K562 (cell line): ENCODE measurements around the gene CRADD. TPM values are rescaled to one million over a fixed set of nuclear protein-coding genes. Genes with fewer than 3 reads are reported as not detected.

Source experiments
- BRD4 ChIP-seq: fragments of 200-600 bp; sonication (generic); IDR thresholded peaks from 2 replicates; pipeline ENCODE4 v1.6.1; 2017; ENCODE audit warnings: inconsistent platforms
- CGGBP1 ChIP-seq: fragments of 250-450 bp; sonication (Bioruptor Pico); IDR thresholded peaks from 2 replicates; pipeline ENCODE4 v1.9.0; 2021; ENCODE audit warnings: mild to moderate bottlenecking
- FIP1L1 ChIP-seq: fragments of 200-400 bp; formaldehyde crosslinking; IDR thresholded peaks from 2 replicates; pipeline ENCODE4 v1.6.1; 2018; ENCODE audit warnings: mild to moderate bottlenecking, low read depth, low read length; ENCODE audit not compliant: poor library complexity, severe bottlenecking
- JUNB ChIP-seq: fragments of 450-650 bp; formaldehyde crosslinking; conservative IDR thresholded peaks from 2 replicates; pipeline ENCODE4 v1.4.0; 2020; ENCODE audit warnings: mild to moderate bottlenecking
- KAT8 ChIP-seq: fragments of 450-650 bp; IDR thresholded peaks from 2 replicates; pipeline ENCODE4 v1.6.1; 2016; ENCODE audit warnings: low read depth, mild to moderate bottlenecking
- KDM2B ChIP-seq: fragments of 250-450 bp; sonication (Bioruptor Pico); IDR thresholded peaks from 2 replicates; pipeline ENCODE4 v1.8.0; 2021; ENCODE audit warnings: mild to moderate bottlenecking, moderate library complexity
- L3MBTL2 ChIP-seq: fragments of 450-650 bp; IDR thresholded peaks from 2 replicates; pipeline ENCODE4 v1.6.1; 2016; ENCODE audit warnings: mild to moderate bottlenecking, moderate library complexity
- MEIS2 ChIP-seq: fragments of 450-650 bp; IDR thresholded peaks from 2 replicates; pipeline ENCODE4 v1.6.1; 2014; ENCODE audit warnings: mild to moderate bottlenecking; ENCODE audit not compliant: partially characterized antibody
- RBM17 ChIP-seq: fragments of 200-400 bp; formaldehyde crosslinking; IDR thresholded peaks from 2 replicates; pipeline ENCODE4 v1.6.1; 2017; ENCODE audit warnings: low read depth, mild to moderate bottlenecking, low read length, borderline replicate concordance
- SAFB2 ChIP-seq: fragments of 200-400 bp; formaldehyde crosslinking; IDR thresholded peaks from 2 replicates; pipeline ENCODE4 v1.6.1; 2018; ENCODE audit warnings: borderline replicate concordance, low read length, low read depth, moderate library complexity; ENCODE audit not compliant: severe bottlenecking
- SOX6 ChIP-seq: fragments of 450-650 bp; IDR thresholded peaks from 2 replicates; pipeline ENCODE4 v1.6.1; 2014; ENCODE audit warnings: mild to moderate bottlenecking
- SREBF2 ChIP-seq: sonication (generic); formaldehyde crosslinking; IDR thresholded peaks from 2 replicates; pipeline ENCODE4 v1.4.0; 2020; ENCODE audit warnings: mild to moderate bottlenecking, missing genetic modification reagents
- SRF ChIP-seq, 2 experiments: fragments of 250-450, 450-650 bp in 1 of 2; sonication (Bioruptor Pico) in 1 of 2; sonication (generic) in 1 of 2; formaldehyde crosslinking; IDR thresholded peaks; 2 replicates each; pipeline versions ENCODE4 v1.5.0 to v1.5.1; 2020 to 2022; ENCODE audit warnings: mild to moderate bottlenecking in 1 of 2, missing genetic modification reagents in 1 of 2
- TARDBP ChIP-seq: fragments of 450-650 bp; IDR thresholded peaks from 2 replicates; pipeline ENCODE4 v1.6.1; 2016
- TCF3 ChIP-seq: sonication (generic); formaldehyde crosslinking; IDR thresholded peaks from 2 replicates; pipeline ENCODE4 v1.4.0; 2020; ENCODE audit warnings: mild to moderate bottlenecking, missing genetic modification reagents
- THRB ChIP-seq: fragments of 450-650 bp; formaldehyde crosslinking; conservative IDR thresholded peaks from 2 replicates; pipeline ENCODE4 v1.4.0; 2022; ENCODE audit warnings: mild to moderate bottlenecking, missing genetic modification characterization
- ZBTB11 ChIP-seq, 3 experiments: fragments of 200-800 bp in 1 of 3; fragments of 250-450 bp in 1 of 3; fragments of 450-650 bp in 1 of 3; sonication (Bioruptor Pico) in 1 of 3; sonication (Bioruptor generic) in 1 of 3; formaldehyde crosslinking in 1 of 3; IDR thresholded peaks; 2 replicates each; pipeline versions ENCODE4 v1.6.1 to v1.8.0; 2016 to 2022; ENCODE audit warnings: mild to moderate bottlenecking in 2 of 3, missing genetic modification characterization in 2 of 3, missing compliant biosample characterization in 1 of 3, moderate library complexity in 1 of 3
- ZFPM2 ChIP-seq: fragments of 250-450 bp; sonication (Bioruptor Pico); IDR thresholded peaks from 2 replicates; pipeline ENCODE4 v1.5.1; 2022; ENCODE audit warnings: mild to moderate bottlenecking
- ZKSCAN3 ChIP-seq: fragments of 250-450 bp; sonication (Bioruptor Pico); IDR thresholded peaks from 2 replicates; pipeline ENCODE4 v1.4.0; 2020
- ZNF75A ChIP-seq: fragments of 450-650 bp; formaldehyde crosslinking; IDR thresholded peaks from 2 replicates; pipeline ENCODE4 v1.4.0; 2020; ENCODE audit warnings: mild to moderate bottlenecking
- ZNF76 ChIP-seq: fragments of 250-450 bp; sonication (Bioruptor Pico); IDR thresholded peaks from 2 replicates; pipeline ENCODE4 v1.4.0; 2020; ENCODE audit warnings: mild to moderate bottlenecking, moderate library complexity, borderline replicate concordance
- polyA plus RNA-seq, 8 experiments: library from polyadenylated mRNA; depleted of rRNA in 4 of 8; stranded (reverse) in 5 of 8; unstranded in 3 of 8; fragments of >200 nt; fragmentation: Nextera tagmentation in 2 of 8; fragmentation: Illumina TruSeq in 1 of 8; extraction: Ambion mirVana in 2 of 8; extraction: Trizol in 1 of 8; gene quantifications; 2 replicates each; pipeline versions ENCODE4 v1.2.1 to v1.2.3, GENCODE V29; 2011 to 2014; ENCODE audit warnings: inconsistent platforms in 1 of 8, missing spikeins in 1 of 8
- total RNA-seq, 7 experiments: library from RNA; depleted of rRNA in 6 of 7; stranded (reverse); fragments of >200 nt in 6 of 7; fragmentation: Illumina TruSeq in 2 of 7; extraction: Trizol in 2 of 7; gene quantifications; 2 replicates each; pipeline versions ENCODE4 v1.2.1 to v1.2.3, GENCODE V29; 2011 to 2021; ENCODE audit warnings: low replicate concordance in 1 of 7
- TF ChIP-seq, protein P1 (sequence below): fragments of 450-650 bp; formaldehyde crosslinking; IDR thresholded peaks from 2 replicates; pipeline ENCODE4 v1.4.0; 2020; ENCODE audit warnings: mild to moderate bottlenecking

The CRADD gene
- total and polyA plus RNA-seq, 9 of the 15 experiments (the other 6 are each of a cell fraction or from before 2014, with no cell fraction given): 20.5 to 41.1 (median 25.9) TPM

GRCh38 chr12:93677195-93678064 is at the start of gene CRADD (continued):
- TF ChIP-seq ZBTB11 (CRISPR knock-in tag; IDR thresholded peaks at IDR 0.05) (peak in 1 of 3 experiments; percentile 90; a peak in 2 of 6 replicates), KAT8 (no peak), ZNF75A (CRISPR knock-in tag) (no peak), ZNF76 (CRISPR knock-in tag) (no peak), SRF (CRISPR knock-in tag; IDR thresholded peaks at IDR 0.05) (peak in 1 of 2 experiments; percentile 20; a peak in 2 of 4 replicates), ZFPM2 (CRISPR knock-in tag) (no peak), L3MBTL2 (peak; percentile 11; the same call in 1 of the 2 replicates), JUNB (CRISPR knock-in tag) (no peak), SAFB2 (no peak), SOX6 (no peak; the same call in 1 of the 2 replicates), FIP1L1 (no peak), BRD4 (peak; percentile 93), ZKSCAN3 (CRISPR knock-in tag) (no peak), KDM2B (CRISPR knock-in tag) (no peak), TCF3 (CRISPR knock-in tag) (no peak; the same call in 1 of the 2 replicates), THRB (0 out of 2 replicates have a peak, but pooled peaks have one; percentile 10), CGGBP1 (peak; percentile 9; the same call in 1 of the 2 replicates), MEIS2 (peak; percentile 79), RBM17 (no peak), SREBF2 (CRISPR knock-in tag) (no peak), TARDBP (no peak)
- TF ChIP-seq, protein P1, sequence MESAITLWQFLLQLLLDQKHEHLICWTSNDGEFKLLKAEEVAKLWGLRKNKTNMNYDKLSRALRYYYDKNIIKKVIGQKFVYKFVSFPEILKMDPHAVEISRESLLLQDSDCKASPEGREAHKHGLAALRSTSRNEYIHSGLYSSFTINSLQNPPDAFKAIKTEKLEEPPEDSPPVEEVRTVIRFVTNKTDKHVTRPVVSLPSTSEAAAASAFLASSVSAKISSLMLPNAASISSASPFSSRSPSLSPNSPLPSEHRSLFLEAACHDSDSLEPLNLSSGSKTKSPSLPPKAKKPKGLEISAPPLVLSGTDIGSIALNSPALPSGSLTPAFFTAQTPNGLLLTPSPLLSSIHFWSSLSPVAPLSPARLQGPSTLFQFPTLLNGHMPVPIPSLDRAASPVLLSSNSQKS (CRISPR knock-in tag): no peak
